Astrocyte of the cerebellum (primary cell): Measurements from ENCODE around the gene INPP5K.

Experiments
- DNase-seq: peaks from one replicate; pipeline ENCODE4 v3.0.0-alpha.2; 2011; ENCODE audit warnings: low read depth
- H3K4me3 ChIP-seq: 2 replicates; pipeline ENCODE4 v1.5.1; 2011; ENCODE audit warnings: mild to moderate bottlenecking, low read depth, low read length, moderate library complexity
- CTCF ChIP-seq: IDR thresholded peaks from 2 replicates; pipeline ENCODE4 v1.5.1; 2012; ENCODE audit warnings: low read length, low read depth, moderate library complexity, mild to moderate bottlenecking; ENCODE audit errors: missing control alignments
- in situ Hi-C: cut with HindIII; loops from 2 replicates; pipeline ENCODE4 v1.10.0; 2017; ENCODE audit warnings: low sequenced_read_pairs

Gene INPP5K

GRCh38 chr17:1546292-1546922 is 30.0 kb upstream of the INPP5K start:
- in situ Hi-C loops = no loop called here
- TF ChIP-seq CTCF = no peak
- no peak overlapping the region for H3K4me3 ChIP-seq
- DNase-seq = no peak

GRCh38 chr17:1545618-1546017 is 29.2 kb upstream of the INPP5K start:
- in situ Hi-C loops = no loop called here
- TF ChIP-seq CTCF = no peak
- no peak for DNase-seq
- no peak overlapping the region for H3K4me3 ChIP-seq

GRCh38 chr17:1542316-1542715 is 25.9 kb upstream of the INPP5K start:
- DNase-seq = no peak

GRCh38 chr17:1541367-1541904 is 25.0 kb upstream of the INPP5K start:
- H3K4me3 ChIP-seq = no peak overlapping the region
- in situ Hi-C loops = no loop called here
- DNase-seq = no peak
- TF ChIP-seq CTCF = no peak

More at GRCh38 chr17:1542316-1542715, 25.9 kb upstream of the INPP5K start:
- in situ Hi-C loops = no loop called here
- no peak for TF ChIP-seq CTCF
- no peak overlapping the region for H3K4me3 ChIP-seq

GRCh38 chr17:1539811-1540210 is 23.4 kb upstream of the INPP5K start:
- DNase-seq = no peak
- in situ Hi-C loops = no loop called here
- no peak overlapping the region for H3K4me3 ChIP-seq
- no peak for TF ChIP-seq CTCF

- DNase-seq = no peak
- no peak overlapping the region for H3K4me3 ChIP-seq
- in situ Hi-C loops = no loop called here
- no peak for TF ChIP-seq CTCF
Measured at GRCh38 chr17:1535737-1536136, 19.3 kb upstream of the INPP5K start.
